Germinal center (tissue), 1 donor: ENCODE data around the gene ARL15.

Experiments
- DNase-seq: peaks from one replicate; pipeline ENCODE4 v3.0.0; 2012; ENCODE audit warnings: mixed read lengths, low spot score

ARL15 gene

DNA sequence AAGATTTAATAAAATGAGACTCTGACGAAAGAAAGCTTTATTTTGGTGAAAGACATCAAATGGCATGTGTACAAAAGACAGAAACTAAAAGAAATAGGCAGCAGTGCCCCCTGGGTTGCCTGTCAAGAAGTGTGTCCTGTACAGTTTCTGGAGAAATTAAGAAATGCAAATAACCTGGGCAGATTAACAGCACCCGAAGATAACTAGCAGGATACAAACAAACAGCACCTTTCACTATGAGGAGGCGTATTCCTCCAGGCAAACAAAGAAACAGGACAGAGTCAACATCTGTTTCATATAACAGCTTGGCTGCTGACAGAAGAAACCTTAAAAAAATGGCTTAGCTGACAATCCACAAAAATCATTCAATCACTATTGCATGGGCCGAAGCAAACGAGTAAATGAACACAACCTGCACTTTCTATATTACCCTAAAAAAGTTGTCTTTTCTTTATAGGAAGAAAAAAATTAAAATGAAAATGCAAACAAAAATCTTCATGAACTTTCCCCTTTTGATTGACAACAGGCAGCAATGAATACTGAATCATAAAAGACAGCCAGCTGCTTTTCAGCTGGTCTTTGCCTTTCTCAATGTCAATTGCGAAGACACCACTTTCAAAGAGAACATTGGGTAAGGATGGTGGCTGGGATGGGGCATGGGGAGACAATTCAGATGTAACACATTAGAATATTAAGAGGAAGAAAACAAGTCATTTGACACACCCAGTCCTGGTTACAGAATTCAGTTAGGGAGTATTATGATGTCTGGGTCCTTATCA is 162.1 kb downstream of the ARL15 start:
- DNase-seq, result no peak

DNA sequence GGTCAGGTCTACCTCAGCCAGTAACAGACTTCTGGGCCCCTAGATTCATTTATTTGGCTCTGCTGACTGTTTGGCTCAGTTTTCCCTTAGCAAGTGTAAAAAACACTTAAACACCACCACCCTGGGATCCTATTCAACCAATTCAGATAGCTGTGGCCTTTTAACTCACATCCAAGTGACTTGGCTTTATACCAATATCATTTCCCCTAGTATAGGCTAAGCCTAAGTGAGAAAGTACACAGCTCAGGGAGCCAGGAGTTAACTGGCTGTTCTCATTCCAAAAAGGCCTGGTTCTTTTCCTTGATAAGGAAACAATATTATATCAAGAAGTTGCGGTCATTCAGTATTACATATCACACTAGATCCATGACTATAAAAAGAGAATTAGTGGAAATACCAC is 163.5 kb downstream of the ARL15 start:
- no peak for DNase-seq

DNA sequence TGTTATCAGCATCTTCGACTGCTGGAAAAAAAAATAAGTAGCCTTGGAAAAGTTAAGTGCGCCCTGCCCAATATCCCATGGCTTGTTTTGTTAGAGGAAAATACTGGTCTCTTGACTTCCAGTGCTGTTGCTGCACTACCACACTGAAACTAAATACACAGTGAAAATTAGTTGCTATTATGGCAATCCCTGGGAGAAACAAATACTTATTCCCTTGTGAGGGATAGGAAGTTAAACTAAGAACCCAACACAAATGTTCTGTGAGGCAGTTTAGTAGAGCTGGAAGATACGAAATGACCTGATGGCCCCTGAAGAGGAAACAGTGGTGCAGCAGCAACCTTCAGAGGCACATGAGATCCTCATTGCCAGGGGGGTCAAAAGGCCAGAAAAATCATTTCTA is 164.0 kb downstream of the ARL15 start:
- DNase-seq, result no peak

DNA sequence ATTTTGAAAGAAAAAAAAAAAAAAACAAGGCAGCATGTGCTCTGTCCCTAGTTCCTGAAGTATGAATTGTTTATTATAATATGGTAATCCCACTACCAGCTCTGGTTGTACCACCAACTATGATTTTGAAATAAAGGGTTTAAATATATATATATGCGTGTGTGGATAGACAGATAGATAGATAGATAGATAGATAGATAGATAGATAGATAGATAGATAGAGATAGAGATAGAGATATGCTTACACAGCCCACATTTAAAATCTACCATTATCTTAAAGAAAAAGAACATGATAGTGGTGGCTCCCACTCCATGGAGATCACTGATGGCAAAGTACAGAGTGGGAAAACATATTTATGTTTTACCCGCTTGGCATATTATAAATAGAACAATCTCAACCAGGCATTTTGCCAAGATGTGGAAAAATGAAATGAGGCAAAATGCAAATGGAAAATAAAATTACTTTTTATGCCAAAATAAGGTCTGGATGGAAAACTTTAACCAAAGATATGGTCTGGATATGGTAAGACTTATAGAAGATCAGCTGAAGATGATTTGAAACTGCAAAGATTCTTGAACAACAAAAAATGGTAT is 170.0 kb downstream of the ARL15 start:
- no peak for DNase-seq

DNA sequence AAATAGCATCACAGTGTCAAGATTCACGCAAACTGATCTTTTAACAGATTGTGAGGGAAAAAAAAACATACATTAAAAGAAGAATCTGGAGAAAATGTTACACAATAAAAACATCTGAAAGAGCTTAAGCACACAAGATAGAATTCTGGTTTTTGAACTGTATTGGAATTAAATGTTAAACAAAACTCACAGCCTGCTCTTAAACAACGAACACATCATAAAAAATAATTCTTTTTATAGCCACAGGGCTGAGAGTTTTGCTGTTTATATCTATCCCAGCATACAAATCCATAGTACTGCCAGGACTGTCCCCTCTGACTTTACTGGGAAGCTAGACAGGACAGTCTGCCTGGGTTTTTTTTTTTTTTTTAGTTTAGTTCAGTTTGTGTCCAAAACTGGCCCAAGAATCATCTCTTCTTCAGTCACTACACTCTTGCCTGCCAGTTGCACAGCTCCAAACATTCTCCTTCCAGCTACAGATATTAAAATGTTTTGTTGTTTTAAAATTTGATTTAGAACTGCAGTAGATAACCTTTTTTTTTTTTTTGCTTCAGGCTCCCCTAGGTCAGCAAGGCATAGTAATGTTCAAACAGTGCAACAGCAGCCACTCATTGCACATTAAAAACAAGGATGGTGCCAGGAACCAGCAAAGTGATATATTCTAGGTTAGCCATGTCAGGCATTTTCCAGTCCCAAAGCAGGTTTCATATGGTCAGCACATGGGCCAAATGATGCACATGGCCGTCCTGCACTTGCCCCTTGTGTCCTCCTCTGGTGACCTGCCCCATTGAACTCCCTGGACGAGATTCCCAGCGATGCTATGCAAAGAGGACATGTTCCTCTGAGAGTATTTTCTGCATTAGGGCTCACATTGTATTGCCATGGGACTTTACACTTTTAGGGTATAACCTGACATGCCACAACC is 173.6 kb downstream of the ARL15 start:
- no peak for DNase-seq

DNA sequence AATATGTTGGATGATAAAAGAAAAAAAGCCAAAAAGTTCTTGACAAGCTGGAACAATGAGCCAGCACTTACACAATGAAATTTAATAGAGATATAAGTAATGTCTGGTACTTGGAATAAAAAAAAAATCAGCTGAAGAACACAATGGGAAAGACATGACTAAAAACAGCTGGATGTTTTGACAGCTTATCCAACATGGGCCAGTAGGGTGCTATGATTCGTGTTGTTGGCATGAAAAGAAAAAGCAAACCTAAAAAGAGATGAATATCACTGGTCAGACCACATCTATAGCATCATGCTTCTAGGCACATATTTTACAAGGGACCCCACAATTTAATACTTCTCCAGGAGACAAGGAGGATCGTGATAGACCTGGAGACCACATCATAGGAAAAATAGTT is 175.3 kb downstream of the ARL15 start:
- no peak for DNase-seq

DNA sequence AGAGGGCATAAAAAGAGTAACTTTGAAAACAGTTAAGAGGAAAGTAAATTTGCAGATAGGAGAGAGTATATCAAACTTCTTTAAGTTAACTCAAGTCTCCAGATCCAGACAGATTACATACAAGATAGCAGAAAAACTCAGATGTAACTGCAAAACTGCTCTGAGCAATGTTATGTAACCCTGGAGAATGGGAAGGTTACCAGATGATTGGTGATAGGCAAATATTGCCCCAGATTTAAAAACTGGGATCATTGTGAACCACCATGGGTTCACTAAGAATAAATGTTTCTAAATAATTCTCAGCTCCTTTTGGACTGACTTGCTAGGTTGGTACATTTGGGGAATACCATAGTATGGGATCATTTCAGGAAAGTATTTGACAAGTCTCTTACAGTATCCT is 176.5 kb downstream of the ARL15 start:
- DNase-seq, result no peak

DNA sequence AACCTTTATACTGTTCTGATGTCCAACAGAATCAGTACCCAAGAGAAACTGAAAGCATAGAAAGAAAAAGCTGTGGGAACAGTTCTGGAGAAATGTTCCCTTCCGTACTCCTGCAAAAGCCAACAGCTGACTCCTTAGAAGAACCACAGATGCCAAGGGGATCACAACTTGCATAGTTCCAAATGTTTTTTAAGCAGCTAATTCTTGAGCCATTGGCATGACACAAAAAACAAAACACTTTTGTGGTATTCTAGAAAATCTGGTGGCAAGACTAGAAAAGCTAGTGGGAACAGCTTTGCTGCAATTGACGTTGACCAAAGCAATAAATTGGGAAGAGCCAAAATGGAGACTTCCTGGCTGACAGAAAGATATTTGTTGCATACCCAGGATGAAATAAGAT is 189.9 kb downstream of the ARL15 start:
- DNase-seq, result no peak

DNA sequence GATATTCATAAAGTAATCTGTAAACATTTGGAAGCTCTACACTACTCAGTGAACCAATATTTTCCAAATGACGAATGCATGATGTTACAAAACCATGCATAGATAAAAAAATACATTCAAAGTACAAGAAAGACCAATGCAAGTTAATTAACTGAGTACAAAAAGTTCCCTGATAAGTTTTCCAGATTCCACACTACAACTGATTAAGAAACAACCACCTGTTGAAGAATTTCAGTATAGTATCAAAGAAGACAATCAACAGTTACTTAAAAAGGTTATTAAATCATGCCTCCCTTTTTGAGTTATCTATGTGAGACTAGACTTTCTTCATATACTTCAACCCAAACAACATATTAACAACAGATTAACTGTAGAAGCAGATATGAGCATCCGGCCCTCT is 192.4 kb downstream of the ARL15 start:
- DNase-seq, result no peak

DNA sequence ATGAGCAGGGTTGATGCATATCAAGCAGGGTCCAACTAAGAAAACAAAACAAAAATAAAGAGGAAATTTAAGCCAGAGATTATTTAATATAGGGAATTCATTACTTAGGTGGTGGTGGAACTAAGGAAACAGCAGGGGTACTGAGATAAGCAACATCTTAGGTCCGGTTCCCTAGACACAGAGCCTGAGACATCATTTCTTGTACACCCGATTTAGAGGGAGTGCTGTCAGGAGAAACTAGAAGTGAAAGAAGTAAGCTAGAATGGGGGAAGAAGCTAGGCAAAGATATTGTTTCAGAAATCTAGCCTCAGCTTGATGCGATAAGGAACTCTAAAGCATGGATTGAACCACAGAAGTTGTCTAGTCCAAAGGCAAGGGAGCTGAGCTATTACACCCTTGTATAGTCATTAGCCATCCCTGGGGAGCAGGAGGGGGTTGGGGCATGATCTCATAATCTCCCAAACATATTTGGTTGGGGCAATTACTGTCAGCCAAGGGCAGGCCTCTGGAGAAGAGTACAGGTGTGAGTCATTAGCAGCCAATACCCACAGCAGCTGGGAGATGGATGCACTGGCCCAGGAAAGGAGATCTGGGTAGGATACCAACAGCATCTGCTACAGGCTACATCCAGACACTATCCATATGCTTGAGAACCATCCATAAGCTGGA is 194.5 kb downstream of the ARL15 start:
- no peak for DNase-seq

DNA sequence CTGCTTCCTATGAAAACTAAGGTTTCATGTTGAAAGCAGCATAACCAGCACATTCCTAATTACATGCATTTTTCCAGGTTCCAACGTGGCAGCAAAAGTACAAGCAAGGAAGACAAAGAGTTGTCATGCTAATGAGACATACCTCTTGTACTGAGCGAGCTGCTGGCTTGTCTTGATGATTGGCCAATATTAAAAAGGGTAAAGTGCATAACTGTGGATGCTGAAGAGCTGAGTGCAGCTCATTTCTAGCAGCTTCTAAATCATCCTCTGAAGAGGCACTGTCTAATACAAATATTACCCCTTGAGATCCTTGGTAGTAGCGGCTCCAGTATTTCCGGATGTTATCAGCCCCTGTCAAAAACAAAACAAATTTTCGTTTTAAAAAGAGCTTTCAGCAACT is 197.3 kb downstream of the ARL15 start:
- no peak for DNase-seq

DNA sequence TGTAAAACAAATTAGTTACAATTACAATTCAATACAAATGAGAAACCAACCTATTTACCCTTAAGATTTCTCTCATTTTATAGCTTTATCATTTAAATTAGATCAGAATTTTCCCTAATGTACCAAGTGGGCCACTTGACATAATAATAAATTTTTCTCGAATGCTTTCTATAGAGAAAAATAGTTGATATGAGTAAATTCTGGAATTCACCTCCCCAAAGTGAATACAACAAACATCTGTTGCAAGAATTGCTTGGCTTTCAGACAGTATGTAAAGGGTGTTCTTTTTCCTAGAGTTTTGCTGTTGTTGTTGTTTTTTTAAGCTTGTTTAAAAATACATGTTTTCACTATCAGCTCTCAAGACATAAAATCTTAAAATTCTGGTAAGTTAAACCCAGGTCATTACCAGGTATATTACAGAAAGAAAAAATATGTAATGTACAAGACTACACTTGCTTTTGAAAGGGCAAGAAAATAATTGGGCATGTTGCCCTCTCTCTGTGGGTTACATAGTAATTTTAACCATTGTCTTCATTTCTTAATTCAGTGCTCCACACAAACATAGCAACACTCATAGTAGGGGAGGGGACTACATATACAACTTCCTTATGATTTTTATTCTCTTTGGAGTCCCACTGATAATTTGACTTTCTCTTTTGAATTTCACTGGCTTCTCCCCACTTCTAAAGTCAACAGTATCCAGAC is 200.6 kb downstream of the ARL15 start:
- DNase-seq, result no peak

DNA sequence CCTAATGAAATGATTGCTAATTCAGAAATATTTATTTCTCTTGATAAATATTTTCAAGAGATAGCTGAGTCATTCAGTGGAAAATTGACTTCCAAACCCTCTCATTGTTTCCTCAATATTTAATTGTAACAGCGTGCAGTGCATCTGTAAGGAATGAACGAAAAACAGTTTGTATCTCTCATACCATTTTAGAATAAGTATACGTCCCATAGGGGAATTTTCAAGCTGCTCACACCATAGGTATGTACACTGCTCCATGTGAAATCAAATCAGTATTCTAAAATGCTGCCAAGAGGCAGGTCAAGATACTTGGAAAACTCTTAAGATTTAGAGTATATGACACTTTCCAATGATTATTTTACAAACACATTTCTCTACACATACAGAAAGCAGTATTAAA is 202.2 kb downstream of the ARL15 start:
- no peak for DNase-seq

DNA sequence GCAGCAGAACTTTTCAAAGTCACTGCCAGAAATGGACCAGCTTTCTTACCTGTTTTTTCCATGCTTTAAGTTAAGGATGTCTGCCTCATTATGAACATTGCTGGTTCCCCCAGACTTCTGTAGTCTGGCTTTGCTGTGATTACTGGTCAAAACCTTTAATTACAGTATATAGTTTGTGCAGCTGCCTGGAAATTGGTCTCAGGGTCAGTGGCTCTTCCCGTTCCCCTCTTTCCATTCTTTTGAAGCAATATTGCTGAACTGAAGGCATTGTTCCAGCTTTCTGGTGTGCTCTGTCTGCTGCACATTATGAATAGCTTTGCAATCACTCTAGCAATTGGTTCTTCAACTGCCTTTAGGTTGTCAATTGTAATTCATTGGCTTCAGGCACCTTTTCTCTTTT is 206.5 kb downstream of the ARL15 start:
- DNase-seq, result no peak

DNA sequence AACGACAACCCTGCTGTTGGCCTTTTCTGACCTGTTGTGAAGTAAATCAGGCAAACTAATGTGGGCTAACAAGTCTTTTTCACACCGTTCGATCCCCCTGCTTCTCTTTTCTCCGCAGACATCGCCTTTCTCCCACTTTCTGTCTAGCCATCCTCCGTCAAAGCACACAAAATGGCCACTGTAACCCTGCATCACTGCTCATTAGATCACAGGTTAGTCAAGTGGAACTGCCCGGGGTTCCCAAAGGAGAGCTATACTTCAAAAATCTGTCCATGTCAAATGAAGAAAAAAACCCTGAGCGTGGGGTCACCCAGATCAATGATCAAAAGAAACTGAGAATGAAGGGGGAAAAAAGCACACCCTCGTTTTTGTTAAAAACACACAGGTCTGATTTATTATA is 212.1 kb downstream of the ARL15 start:
- no peak for DNase-seq

DNA sequence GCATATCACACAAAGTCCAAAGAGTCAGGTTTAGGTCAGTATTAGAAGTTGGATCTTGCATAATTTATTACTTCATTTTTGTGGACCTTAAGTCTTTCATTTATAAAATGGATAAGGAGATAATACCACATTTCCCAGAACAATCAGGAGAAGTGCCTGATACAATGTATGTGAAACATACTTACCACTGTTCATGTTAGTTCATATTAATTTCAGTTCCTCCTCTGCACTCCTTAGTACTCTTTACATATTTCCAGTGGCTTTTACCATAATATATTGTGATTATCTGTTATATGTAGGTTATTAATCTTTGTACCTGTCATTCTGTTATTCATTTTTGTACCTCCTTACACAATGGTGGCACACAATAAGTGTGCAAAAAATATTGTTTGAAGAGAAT is 214.4 kb downstream of the ARL15 start:
- DNase-seq, result no peak

DNA sequence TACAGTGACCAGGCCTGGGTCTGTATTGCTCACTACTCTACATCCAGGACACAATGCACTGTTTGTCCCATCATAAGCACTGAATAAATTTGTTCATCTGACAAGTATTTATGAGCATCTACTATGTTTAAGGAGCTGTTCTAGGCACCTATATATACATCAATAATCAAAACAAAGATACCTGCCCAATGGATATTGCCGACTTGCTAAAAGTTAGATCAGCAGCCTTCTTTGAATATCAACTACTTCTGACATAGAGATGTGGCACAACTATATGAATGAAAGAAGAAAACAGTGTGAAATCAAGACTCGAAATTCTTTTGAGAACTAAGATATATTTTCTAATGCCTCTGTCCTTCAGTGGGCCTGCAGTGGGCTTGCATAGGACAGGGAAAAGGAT is 215.7 kb downstream of the ARL15 start:
- DNase-seq, result no peak

DNA sequence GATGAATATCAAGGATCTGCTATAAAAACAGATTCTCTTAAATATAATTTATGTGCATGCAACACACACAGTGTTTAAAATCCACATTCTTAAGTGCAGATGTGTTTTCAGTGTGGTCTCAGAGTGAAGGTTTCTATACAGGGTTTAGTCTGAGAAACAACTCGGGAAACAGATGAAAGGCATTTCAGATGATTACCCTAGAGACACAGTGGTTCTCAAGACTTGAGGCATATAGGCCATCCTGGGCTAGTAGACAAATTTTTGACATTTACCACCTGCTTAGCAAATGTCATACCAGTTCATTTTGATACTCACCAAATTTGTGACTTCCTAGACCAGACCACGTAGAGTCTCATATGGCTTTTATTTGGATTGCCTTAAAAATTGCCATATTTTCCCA is 216.5 kb downstream of the ARL15 start:
- DNase-seq, result no peak

DNA sequence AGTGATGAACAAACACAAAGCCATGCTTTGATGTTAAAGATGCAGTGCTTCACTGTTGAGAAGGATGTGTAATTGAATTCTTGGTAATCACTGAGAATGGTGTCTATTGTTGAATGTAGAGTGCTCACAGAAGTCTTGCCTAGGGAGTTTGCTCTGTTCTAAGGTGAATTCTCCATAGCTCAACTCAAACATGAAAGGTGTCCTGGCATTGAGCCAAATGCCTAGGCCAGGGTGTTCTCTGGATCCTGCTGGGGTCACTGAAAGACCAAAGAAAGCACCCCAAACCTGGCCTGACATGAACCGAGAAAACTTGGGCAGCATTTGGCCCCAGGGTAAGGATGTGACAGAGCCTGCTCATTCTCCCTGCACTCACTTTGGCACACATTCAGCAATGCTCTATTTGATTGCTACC is 217.3 kb downstream of the ARL15 start:
- DNase-seq, result no peak

DNA sequence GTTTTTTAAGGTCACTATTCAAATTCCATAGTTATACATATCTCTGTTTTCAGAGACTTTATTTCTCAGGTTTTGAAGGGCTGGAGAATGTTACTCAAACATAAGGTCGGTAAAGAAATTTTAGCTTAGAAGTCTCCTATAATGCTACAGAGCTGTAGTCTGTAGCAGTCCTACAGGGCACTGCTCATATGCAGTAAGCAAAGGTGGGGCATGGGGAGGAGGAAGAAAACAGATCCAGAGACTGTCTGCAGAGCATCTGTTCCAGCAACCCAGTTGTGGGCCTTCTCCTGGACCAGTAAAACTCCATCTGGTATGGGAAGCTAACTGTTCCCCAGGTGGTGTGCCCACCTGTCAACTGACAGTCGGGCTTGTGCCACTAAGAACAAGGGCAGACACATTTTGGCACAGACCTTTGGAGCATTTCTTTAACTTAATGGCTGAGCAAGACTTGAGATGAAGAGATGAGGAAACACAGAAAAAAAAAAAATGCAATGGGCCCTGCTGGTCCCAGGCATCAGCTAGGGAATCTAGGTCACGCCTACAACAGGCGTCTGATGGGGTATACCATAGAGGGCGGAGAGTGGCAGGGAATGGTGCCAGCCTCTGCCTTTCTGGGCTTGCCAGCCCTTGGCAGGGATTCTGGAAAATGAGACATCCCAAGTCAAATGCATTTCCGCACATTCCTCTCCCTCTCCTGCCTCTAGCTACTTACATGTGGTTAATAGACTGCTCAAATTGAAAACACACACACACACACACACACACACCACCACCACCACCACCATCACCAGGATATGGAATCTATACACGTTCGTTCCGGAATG is 218.9 kb downstream of the ARL15 start:
- no peak for DNase-seq
